ENCODE data around the gene ADAM21. TPM values are rescaled to one million over a fixed set of nuclear protein-coding genes. Genes with fewer than 3 reads are reported as not detected.
"Not testable (repeated sequence)": the region's sequence is repeated elsewhere in the genome, so short reads cannot be mapped to it uniquely, and the experiment has no call there.

The ADAM21 gene
- total RNA-seq, 1 donor from 2014 or later = not detected

DNA sequence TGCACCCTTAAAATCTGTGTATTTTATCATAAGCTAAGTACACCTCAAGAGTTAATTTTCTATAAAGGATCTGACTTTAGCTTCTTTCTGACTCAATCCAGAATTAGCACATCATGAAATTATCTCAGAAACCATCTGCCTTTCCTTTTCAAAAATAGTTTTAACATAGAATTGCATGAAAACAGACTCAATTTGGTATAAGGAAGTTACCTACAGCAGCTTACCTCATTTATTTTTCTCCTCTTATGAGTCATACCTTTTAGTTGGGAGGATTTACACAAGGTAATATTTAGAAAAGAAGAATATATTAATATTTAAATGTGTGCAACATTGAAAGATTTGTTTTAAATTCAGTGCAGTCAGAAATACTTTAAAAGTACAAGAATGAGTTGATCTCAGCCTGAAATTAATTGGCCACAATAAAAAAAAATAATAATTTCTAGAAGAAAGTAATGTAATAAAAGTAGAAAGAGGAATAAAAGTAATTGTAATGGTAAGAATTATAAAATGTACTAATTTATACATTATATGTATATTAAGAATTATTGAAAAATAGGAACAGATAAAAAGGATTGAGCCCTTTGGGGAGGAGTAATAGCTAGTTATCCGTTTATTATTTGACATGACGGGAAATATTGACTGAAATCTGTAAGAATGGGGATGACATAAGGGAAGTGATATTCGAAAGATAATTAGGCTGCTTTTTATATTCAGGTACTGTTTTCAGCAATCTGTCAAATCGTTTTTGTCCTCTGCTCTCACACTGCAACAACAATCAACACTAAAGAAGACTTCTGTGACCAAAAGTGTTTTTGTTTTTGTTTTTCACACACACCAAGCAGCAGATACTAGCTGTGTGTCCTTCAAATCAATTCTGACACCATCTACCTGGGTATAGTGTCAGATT, 20.5 kb downstream of the ADAM21 start:
- DNase-seq (ENCODE audit: low spot score) = no peak
- intact Hi-C loops (cut with DNase I) = no loop called here
- ATAC-seq = no peak

GRCh38 chr14:70473825-70474224, 21.9 kb downstream of the ADAM21 start:
- intact Hi-C loops (cut with DNase I) = no loop called here
- no peak for DNase-seq (ENCODE audit: low spot score)

DNA sequence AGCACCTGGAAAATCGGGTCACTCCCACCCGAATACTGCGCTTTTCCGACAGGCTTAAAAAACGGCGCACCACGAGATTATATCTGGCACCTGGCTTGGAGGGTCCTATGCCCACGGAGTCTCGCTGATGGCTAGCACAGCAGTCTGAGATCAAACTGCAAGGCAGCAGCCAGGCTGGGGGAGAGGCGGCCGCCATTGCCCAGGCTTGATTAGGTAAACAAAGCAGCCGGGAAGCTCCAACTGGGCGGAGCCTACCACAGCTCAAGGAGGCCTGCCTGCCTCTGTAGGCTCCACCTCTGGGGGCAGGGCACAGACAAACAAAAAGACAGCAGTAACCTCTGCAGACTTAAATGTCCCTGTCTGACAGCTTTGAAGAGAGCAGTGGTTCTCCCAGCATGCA, 23.5 kb downstream of the ADAM21 start:
- intact Hi-C loops (cut with DNase I); DNase-seq (ENCODE audit: low spot score); ATAC-seq: not testable (repeated sequence)

More at GRCh38 chr14:70473825-70474224, 21.9 kb downstream of the ADAM21 start:
- no peak for ATAC-seq

GRCh38 chr14:70477356-70478105, 25.6 kb downstream of the ADAM21 start:
- ATAC-seq; intact Hi-C loops (cut with DNase I); DNase-seq (ENCODE audit: low spot score): not testable (repeated sequence)

DNA sequence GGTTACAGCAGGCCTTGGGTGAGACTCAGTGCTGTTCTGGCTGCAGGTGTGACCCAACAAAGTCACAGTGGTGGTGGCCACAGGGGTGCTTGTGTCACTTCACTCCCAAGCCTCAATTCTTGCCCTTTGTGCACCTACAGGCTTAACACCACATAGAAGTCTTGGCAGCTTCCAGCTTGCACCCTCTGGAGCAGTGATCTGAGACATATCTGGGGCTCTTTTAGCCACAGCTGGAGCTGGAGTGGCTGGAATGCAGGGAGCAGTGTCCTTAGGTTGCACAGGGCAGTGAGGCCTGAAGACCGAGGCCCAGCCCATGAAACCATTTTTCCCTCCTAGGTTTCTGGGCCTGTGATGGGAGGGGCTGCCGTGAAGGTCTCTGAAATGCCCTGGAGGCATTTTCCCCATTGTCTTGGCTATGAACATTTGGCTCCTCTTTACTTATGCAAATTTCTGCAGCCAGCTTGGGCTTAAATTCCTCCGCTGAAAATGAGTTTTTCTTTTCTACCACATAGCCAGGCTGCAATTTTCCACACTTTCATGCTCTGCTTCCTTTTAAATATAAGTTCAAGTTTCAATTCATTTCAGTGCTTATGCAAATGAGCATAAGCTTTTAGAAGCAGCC, 37.7 kb downstream of the ADAM21 start:
- intact Hi-C loops (cut with DNase I) = no loop called here
- DNase-seq (ENCODE audit: low spot score) (no peak), ATAC-seq (no peak)

- ATAC-seq (no peak), DNase-seq (ENCODE audit: low spot score) (no peak)
- intact Hi-C loops (cut with DNase I) = no loop called here
These were observed 46.2 kb downstream of the ADAM21 start for GRCh38 chr14:70498191-70498590.

Other genes with a start within 250 kb of the ADAM21 start
- 29.2 TPM for gene COX16, start 92.5 kb upstream of the ADAM21 start, total RNA-seq
- 40.3 TPM for gene SYNJ2BP, start 35.1 kb upstream of the ADAM21 start, total RNA-seq
- gene ADAM20, start 82.8 kb downstream of the ADAM21 start, total RNA-seq = 3.6 TPM
- gene MED6, start 148.5 kb downstream of the ADAM21 start, total RNA-seq = 44.7 TPM
- 11.1 TPM for gene TTC9, start 189.7 kb downstream of the ADAM21 start, total RNA-seq